Kidney (tissue), 14 donors: ENCODE results near the gene ZNHIT2. TPM values are rescaled to one million over a fixed set of nuclear protein-coding genes. Genes with fewer than 3 reads are reported as not detected.

Experiments
- DNase-seq, 5 donors: peaks; one replicate each; pipeline ENCODE4 v3.0.0-alpha.2; 2013 to 2020
- FAIRE-seq: peaks from 2 replicates; lab custom pipeline; 2012; peaks lifted over from hg19 to GRCh38; lab: Jason Lieb, UNC
- H3K27ac ChIP-seq, 2 donors: one replicate each; pipeline ENCODE4 v1.7.0; 2013; ENCODE audit warnings: low read depth in 2 of 2, low read length in 2 of 2, inconsistent platforms in 1 of 2
- H3K27me3 ChIP-seq: one replicate; pipeline ENCODE4 v1.7.1; 2013; ENCODE audit warnings: low read length, inconsistent platforms; ENCODE audit not compliant: control insufficient read depth, insufficient read depth
- H3K36me3 ChIP-seq, 3 donors: one replicate each; pipeline versions ENCODE4 v1.7.0 to v1.7.1; 2013; ENCODE audit warnings: low read length in 3 of 3, control low read depth in 1 of 3, inconsistent platforms in 1 of 3; ENCODE audit not compliant: insufficient read depth in 3 of 3, control insufficient read depth in 2 of 3
- H3K4me1 ChIP-seq, 3 donors: one replicate each; pipeline versions ENCODE4 v1.7.0 to v1.7.1; 2013; ENCODE audit warnings: low read length in 3 of 3, inconsistent platforms in 1 of 3, low read depth in 1 of 3; ENCODE audit not compliant: control insufficient read depth in 2 of 3, insufficient read depth in 2 of 3
- H3K4me3 ChIP-seq, 3 donors: one replicate each; pipeline versions ENCODE4 v1.7.0 to v1.8.1; 2013; ENCODE audit warnings: low read length in 3 of 3, control low read depth in 1 of 3, inconsistent platforms in 1 of 3
- H3K9ac ChIP-seq, 3 donors: one replicate each; pipeline versions ENCODE4 v1.7.0 to v1.7.1; 2013; ENCODE audit warnings: low read length in 3 of 3, control low read depth in 1 of 3, inconsistent platforms in 1 of 3
- H3K9me3 ChIP-seq, 3 donors: one replicate each; pipeline versions ENCODE4 v1.7.0 to v1.7.1; 2013; ENCODE audit warnings: low read length in 3 of 3, control low read depth in 1 of 3, inconsistent platforms in 1 of 3; ENCODE audit not compliant: control insufficient read depth in 2 of 3, insufficient read depth in 1 of 3
- intact Hi-C: fragments of 100-400 bp; cut with DNase I; formaldehyde crosslinking; loops from one replicate; pipeline ENCODE4 v1.11.1; 2022
- polyA plus RNA-seq: library from polyadenylated mRNA; stranded (reverse); fragments of 350-450 nt; fragmentation: Illumina TruSeq; extraction: RNeasy Lipid Tissue Mini Kit (QIAGEN cat#74804); gene quantifications from one replicate; pipeline ENCODE4 v1.2.3, GENCODE V29; 2014; ENCODE audit warnings: low read depth, low replicate concordance; ENCODE audit not compliant: insufficient read depth
- total RNA-seq: library from RNA; stranded (reverse); fragmentation: NEBNext Ultra II Directional; extraction: Animal tissue kit (Norgen Biotek cat#: 25700); gene quantifications from one replicate; pipeline ENCODE4 v1.2.1, GENCODE V29; 2021
- TF ChIP-seq, protein P1 (sequence below): IDR thresholded peaks from 3 replicates; pipeline ENCODE4 v1.5.1; 2012; ENCODE audit warnings: mild to moderate bottlenecking, moderate library complexity, borderline replicate concordance; ENCODE audit not compliant: insufficient read depth; ENCODE audit errors: extremely low read depth
- donor health status: control.
- donor health status: control.
- donor health status: control.
- donor health status: control.
- donor health status: control.
- donor health status: DM: yes; HTN: yes; CAD: no.
- donor health status: Normal renal cell carcinoma (clear cell type).

The ZNHIT2 gene
- total and polyA plus RNA-seq, 2 donors from 2014 or later: 14.0 to 21.1 TPM

DNA sequence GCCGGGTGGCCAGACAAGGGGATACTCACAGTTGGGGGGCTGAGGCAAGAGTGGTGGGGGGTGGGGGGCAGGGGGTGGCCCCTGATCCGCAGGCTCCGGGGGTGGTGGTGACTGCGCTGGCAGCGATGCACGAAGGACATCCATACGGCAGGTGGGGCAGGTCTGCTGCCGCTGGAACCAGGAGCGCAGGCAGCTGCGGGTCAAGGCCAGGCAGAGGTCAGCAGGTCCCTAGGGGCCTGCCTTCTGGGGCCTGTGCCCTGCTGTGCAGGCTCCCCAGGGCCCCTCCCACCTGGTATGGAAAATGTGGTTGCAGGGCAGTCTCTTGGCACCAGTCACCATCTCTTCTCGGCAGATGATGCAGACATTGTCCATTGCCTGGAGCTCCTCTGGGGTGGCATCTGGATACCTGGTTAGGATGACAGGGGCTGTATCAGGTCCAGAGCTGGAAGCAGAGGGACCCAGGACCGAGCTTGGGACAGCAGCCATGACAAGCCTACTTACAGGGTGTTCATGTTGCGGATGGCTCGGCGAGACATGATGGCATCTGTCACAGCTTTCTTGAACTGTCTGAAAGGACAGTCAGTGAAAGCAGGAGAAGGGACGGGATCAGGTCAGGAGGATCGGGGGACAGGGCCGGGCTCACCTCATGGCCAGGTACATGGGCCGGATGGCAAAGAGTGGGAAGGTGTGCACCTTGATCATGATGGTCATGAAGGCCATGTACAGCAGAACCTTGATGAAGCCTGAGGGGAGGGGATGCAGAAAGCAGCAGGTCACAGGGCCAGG is 13.3 kb upstream of the ZNHIT2 start:
- Histone ChIP-seq H3K9ac (no peak overlapping the region), H3K27me3 (no peaks in the 10 kb centered on the region), H3K4me1 (peaks cover 3 to 22% (median 15%) of the 10 kb centered on the region in 3 donors), H3K27ac (no peak overlapping the region), H3K9me3 (no peaks in the 10 kb centered on the region), H3K4me3 (no peak overlapping the region), H3K36me3 (peaks cover 5 to 60% (median 23%) of the 10 kb centered on the region in 3 donors)
- FAIRE-seq (no peak), DNase-seq (peak in 1 of 5 donors; percentile 7)
- intact Hi-C loops: no loop called here
- TF ChIP-seq, protein P1, sequence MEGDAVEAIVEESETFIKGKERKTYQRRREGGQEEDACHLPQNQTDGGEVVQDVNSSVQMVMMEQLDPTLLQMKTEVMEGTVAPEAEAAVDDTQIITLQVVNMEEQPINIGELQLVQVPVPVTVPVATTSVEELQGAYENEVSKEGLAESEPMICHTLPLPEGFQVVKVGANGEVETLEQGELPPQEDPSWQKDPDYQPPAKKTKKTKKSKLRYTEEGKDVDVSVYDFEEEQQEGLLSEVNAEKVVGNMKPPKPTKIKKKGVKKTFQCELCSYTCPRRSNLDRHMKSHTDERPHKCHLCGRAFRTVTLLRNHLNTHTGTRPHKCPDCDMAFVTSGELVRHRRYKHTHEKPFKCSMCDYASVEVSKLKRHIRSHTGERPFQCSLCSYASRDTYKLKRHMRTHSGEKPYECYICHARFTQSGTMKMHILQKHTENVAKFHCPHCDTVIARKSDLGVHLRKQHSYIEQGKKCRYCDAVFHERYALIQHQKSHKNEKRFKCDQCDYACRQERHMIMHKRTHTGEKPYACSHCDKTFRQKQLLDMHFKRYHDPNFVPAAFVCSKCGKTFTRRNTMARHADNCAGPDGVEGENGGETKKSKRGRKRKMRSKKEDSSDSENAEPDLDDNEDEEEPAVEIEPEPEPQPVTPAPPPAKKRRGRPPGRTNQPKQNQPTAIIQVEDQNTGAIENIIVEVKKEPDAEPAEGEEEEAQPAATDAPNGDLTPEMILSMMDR: no peak

DNA sequence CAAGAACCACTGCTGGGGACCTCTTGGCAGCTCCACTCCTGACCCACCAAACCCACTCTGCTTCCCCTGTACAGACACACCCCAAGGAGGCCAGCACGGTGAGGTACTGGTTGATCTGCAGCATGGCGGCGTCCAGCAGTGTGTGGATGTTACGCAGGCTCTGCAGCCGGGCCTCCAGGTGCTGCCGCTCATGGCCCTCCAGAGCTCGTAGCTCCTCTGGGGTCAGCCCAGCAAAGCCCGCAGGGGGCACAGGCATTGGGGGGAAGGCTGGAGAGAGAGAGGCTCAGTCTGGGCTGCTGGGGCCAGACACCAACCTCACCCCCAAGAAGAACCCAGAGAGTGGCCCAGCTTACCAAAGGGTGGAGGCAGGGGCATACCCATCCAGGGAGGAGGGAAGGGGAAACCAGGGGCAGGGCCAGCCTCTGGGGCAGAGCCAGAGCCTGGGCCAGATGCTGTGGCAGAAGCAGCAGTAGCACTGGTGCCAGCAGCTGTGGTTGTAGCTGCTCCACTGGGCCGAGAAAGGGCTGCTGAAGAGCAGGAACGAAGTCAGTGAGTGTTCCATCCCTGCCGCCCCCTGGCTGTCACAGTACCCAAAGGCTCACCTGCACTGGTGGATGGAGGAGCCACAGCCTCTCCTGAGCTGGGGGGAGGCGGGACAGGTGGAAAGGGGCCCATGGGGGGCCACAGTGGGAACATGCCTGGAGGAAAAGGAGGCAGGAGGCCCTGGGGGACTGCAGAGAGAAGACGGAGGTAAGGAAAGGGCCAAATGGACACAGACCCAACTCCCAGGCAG is 12.3 kb upstream of the ZNHIT2 start:
- no peak overlapping the region for H3K27ac ChIP-seq
- H3K4me1 ChIP-seq: peaks cover 3 to 17% (median 13%) of the 10 kb centered on the region in 3 donors
- TF ChIP-seq, protein P1: no peak
- H3K9ac ChIP-seq: no peak overlapping the region
- H3K27me3 ChIP-seq: no peaks in the 10 kb centered on the region
- FAIRE-seq: no peak
- no peaks in the 10 kb centered on the region for H3K9me3 ChIP-seq
- intact Hi-C loops: no loop called here
- peak in 2 of 5 donors; percentile 6 to 25 for DNase-seq
- no peak overlapping the region for H3K4me3 ChIP-seq
- H3K36me3 ChIP-seq: peaks cover 5 to 68% (median 28%) of the 10 kb centered on the region in 3 donors

DNA sequence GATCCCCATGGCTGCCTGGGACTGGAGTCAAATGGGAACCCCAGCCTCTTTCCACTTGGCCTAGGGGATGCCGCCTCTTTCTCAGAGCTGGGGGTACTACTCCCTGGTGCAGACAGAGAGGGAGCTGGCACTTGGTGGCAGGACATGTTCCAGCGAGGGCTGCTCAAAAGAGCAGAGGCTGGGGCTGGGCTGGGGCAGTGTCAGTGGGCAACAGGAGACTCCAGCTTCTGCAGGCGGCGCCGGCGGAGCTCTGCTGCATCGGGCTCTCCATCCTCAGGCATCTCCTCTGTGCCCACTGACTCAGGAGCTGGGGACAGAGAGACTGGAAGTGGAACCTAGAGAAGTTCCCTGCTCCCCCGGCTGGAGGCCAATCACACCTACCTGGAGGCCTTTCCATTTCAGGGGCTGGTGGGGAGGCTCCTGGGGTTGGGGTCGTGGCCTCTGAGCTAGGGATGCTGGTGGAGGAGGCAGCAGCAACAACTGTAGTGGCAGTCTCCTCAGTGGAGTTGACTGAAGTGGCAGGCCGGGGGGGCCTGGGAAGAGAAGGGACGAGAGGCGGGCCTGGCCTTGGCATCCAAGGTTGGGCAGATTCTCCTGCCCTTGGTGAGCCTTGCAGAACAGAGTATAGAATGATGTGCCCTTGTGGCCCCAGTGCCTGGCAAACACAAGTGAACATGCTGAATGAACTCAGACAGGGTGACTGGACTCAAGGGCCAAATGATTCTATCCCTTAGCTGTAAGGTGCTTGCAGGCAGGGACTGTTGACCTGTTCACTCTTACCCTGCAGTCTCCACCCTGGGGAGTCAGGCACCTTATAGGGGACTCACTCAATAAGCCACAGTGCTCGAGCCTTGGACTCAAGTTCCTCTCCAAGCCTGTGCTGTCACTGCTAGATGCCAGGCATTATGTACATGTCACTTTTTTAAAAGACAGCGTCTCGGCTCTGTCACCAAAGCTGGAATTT is 11.0 kb upstream of the ZNHIT2 start:
- peaks cover 5 to 76% (median 29%) of the 10 kb centered on the region in 3 donors for H3K36me3 ChIP-seq
- TF ChIP-seq, protein P1: no peak
- peak in 2 of 5 donors; percentile 6 to 30 for DNase-seq
- no peak overlapping the region for H3K9ac ChIP-seq
- H3K4me1 ChIP-seq: peaks cover 3 to 13% (median 10%) of the 10 kb centered on the region in 3 donors
- no peaks in the 10 kb centered on the region for H3K9me3 ChIP-seq
- intact Hi-C loops: no loop called here
- no peak overlapping the region for H3K4me3 ChIP-seq
- no peak for FAIRE-seq
- no peaks in the 10 kb centered on the region for H3K27me3 ChIP-seq
- H3K27ac ChIP-seq: no peak overlapping the region
